ENCODE results near the gene SH3BP4.
"Not testable (repeated sequence)": the region's sequence is repeated elsewhere in the genome, so short reads cannot be mapped to it uniquely, and the experiment has no call there.

SH3BP4 gene

DNA sequence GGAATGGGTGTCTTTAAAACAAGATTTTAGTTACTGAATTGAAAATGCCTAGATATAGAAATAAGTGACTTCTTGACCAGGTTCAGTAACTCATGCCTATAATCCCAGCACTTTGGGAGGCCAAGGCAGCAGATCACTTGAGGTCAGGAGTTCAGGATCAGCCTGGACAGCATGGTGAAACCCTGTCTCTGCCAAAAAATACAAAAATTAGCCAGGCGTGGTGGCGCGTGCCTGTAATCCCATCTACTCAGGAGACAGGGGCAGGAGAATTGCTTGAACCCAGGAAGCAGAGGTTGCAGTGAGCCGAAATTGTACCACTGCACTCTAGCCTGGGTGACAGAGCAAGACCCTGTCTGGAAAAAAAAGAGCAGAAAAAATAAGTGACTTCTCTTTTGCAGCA is 68.3 kb downstream of the SH3BP4 start:
- not testable (repeated sequence) for DNase-seq (ENCODE audit: low read depth)

DNA sequence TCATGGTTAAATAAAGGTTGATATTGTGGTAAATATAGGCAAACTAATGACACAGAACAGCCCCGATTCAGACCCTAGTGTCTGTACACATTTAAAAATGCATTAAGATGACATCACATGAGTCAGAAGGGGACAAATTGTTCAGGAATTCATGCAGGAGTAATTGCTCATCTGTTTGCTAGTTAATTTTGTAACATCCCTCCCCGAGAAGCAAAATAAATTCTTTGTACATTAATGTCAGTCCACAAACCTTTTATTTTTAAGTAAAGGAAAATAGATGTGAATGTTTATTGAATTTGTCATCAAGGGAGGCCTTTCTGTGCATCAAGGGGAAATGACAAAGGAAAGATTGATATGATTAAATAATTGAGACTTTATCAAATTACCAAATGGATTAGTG is 69.9 kb downstream of the SH3BP4 start:
- DNase-seq (ENCODE audit: low read depth), result no peak

DNA sequence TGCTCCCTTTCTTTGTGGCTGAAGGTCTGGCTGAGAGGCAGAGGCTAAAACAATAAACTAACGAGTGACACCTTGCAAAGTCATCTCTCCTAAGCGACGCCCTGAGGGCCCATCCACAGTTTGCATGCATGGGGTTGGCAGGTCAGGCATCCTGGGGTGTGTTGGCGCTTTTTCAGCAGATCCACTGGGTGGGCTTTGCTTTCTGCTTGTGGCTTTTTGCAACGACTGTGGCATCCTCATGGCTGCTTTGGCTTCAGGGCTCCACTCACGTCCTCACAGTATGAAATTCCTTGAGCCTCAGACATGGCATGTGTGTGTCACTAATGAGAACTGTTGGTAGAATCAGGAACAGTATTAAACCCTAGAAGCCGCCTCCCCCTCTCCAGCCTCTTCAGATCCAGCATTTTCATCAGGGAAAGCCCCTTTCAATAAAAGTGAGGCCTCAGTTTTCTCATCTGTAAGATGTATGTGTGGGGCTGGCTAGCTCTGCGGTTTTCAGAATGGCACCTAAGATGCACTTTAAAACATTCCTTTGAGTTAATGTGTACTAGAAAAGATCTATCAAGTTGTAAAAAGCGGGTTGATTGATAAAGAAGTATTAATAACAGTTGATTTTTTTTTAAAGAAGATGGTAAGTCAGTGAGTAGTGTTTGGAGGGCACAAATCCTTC is 72.5 kb downstream of the SH3BP4 start:
- no peak for DNase-seq (ENCODE audit: low read depth)

DNA sequence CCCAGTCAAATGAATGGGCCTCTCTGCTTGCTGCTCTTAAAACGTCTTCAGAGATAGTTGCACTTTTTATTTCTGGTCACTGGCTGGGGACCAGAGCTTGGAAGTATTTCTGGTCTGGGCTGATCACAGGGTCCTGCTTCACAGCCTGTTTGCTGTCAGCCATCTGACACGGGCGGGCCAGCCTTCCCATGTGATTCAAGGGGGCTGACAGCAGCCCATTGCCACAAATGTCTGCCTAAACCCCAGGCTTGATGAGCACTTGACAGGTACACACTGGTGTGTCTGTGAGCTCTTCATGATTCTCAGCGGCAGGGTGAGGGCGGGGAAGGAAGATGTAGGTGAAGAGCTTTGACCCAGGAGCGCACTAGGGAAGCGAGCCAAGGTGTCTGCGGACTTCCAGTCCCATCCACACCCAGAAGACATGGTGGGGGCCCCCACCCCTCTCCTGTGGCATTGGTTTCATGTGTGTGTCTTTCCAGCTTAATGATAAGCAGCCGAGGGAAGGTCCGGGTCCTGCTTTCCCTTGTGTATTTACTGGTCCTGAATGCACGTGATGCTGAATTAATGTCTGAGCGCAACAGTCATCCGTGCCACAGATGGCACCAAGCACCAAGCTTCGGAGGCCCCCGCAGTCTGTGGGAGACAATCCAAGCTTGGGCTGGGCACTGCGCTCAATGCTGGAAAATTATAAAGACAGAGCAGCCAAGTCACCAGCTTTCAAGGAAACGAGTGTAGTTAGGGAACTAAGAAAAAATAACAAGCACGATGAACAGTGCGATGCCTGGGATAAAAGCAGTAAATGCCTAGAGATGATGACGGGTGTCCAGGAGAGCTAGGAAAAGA is 73.3 kb downstream of the SH3BP4 start:
- no peak for DNase-seq (ENCODE audit: low read depth)

DNA sequence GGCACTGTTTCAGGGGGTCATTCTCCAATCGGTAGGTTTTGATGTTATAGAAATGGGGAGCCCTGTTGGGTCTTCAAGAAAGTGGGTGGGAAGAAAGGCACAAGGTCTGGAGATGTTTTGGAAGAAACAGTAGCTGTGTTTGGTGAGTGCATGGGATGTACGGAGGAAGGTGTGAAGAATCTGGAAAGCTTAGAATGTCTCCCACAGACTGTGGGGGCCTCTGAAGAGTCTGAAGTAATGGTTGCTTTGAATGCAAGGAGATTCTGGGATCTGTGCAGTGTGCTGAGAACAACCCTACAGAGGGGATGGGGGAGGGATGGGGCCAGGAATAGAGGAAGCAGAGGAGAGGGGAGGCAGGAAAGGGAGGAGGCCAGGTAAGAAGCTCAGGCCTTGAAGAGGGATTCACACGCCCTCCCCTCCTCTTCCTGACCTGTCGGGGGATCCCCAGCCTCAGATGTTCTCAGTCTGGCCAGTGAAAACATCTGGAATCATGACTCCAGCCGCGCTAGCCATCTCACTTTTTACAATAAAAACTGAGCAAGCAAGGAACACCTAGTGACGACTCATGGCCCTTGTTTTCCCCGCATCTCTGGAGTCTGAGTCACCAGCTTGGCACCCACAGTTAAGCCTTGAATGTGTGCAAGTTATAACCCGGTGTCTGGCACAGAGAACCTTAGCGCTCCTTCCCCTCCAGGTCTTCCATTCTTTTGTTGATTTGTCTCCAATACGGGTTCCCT is 74.2 kb downstream of the SH3BP4 start:
- no peak for DNase-seq (ENCODE audit: low read depth)

DNA sequence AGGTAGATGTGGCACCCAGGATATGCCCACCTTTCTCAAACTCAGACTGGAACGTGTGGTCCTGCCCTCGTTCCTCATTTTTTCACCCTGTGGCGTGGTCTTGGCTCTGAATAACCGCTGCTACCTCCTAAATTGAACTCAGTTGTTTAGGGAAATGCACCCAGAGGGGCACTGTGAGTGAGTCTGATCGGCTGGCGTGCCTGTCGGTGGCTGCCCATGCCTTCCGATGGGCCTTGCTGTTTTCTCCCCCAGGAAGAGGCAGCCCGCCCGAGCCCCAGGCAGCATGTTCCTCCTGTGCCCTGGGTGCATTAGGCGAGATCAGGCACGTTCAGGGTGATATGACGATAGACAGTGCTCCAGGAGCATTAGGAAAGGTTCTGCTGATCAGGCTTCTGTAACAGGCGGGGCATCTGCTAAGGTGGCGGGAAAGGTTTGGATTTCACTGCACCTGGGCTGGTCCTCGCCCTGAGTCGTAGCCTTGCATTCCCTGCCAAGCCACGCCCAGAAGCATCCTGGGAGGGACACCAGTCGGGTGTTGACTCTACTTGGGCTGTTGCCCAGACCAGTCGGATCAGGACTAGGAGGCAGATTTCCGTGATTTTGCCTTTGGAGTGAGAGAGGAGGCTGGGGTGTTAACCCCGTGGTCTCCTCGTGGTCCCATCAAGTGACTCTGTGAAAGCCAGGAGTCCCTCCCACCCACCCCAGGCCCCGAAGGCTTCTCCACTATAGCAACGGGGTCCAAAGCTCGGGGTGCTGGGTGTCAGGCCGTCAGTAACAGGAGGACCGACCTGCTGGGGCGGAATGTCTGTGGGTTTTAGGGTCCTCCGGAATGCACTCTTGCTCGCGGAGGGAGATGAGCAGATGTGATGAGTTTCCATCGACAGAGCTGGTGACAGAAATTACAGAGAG is 75.1 kb downstream of the SH3BP4 start:
- DNase-seq (ENCODE audit: low read depth), result no peak

DNA sequence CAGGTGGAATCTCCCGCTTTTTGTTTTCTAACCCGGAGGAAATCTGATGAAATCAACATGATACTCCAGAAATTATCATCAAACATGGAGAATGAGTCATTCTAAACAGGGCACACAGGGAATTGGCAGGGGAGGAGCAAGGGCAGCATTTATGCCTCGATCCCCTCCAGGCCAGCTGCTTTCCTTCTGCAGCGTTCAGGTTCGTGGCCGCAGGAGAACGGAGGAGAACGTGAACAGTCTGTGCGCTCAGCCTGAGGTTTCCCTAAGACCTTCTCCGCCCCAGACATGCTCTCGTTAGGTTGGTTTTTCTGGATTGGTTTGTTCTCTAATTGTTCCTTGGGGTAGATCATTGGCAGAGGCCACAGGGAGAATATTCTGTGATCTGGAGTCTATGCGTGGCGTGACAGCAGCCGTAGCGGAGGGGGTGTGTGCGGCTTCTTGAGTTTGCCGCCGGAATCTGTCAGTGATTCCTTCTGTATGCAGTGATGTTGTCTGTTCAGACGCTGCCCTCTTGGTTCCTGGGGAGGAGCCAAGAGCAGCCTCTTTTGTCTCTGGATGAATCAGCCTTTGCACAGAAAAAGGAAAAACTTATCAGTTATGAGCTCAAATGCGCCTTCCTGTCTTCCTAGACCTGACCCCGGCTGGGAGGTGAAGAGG is 75.9 kb downstream of the SH3BP4 start:
- DNase-seq (ENCODE audit: low read depth), result no peak

DNA sequence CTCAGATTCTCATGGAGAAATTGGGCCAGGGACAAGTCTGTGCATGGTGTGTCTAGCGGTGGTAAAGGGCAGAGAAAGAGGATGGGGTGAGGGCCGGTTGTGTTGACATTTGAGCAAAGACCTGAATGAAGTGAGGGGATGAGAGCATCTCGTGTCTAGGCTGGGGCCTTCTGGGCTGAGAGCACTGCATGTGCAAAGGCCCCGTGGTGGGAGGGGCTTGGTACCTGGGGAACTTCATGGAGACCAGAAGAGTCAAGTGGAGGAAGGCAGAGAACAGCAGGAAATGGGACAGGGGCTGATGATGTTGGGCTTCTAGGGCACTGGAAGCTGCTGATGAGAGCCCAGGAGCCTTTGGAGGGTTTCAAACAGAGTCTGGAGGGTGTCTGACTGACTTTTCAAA is 76.8 kb downstream of the SH3BP4 start:
- no peak for DNase-seq (ENCODE audit: low read depth)

DNA sequence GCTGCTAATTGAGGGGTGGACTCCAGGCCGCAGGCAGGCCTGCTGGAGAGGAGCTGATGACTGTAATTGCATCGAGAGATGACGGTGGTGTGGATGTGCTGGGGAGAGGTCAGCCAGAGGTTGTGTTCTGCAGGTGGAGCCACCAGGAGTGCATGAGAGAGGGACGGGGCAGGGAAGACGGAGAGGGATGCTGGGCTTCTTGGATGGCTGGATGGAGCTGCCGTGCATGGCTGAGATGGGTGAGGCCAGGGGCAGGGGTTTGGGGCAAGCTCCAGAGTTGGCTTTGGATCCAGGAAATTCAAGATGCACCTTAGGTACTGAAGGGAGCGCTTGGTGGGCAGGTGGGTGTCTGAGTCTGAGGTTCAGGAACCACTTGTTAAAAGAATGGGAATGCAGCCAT is 77.2 kb downstream of the SH3BP4 start:
- no peak for DNase-seq (ENCODE audit: low read depth)

DNA sequence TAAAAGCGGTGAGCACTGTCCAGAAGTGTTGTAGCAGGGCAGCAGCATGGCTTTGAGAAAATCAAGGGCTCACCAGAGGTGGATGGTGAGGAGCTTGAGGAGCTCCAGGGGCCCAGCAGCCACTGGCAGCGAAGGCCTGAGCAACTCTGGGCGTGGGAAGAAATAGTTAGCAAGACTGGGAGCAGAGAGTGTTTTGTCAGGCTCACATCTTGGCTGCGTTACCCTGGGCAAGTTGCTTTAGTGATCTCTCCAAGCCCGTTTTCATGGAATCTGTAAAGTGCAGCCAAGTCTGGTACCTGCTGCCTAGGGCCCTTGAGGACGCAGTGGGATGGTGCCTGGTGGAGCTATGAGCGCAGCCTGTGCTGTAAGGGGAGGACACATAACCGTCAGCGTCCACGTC is 78.3 kb downstream of the SH3BP4 start:
- no peak for DNase-seq (ENCODE audit: low read depth)

DNA sequence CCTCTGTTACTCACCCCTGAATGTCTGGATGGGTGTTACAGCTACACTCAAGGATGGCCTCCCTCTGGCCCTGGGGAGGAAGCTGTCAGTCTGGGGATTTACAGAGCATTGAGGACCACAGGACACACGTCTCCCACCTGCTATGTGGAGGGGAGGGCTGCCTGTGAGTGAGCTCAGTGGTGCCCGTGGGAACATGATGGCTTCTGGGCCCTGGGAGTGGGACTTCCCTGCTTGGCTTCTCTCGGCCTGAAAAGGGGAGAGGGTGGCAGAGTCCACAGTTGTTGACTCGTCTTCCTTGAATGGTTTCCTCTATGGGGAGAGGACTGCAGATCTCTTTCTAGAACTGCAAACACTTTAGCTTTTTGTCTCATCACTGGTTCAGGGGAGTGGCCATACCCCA is 79.1 kb downstream of the SH3BP4 start:
- no peak for DNase-seq (ENCODE audit: low read depth)

DNA sequence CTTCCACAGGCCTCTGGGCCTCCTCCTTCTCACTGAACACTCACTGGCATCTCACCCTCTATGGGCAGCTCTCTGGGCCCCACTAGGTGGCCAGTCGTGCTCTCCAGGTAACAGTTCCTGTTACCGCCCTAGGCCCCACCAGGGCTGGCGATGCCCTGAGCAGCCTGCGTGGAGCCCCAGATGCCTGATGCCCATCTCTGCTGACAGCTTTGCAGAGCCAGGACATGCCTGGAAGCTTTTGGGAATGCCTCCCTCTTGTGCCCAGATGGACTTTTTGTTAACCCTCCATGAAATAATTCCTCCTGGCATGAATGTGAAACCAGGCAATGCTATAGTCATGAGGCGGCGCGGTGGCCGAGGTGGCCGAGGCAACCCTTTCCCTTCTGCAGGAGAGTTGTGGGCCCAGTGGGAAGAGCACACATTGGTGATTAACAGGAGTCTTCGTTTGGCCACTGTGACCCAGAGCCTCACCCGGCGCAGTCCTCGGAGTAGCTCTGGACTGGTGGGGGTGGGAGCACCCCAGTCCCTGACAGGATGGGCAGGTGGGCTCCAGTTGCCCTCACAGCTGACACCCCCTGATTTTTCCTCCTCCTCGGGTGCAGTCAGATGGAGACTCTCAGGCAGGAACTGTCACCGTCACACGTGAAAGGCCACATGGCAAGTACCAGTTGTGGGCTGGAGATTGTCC is 80.0 kb downstream of the SH3BP4 start:
- DNase-seq (ENCODE audit: low read depth), result no peak

DNA sequence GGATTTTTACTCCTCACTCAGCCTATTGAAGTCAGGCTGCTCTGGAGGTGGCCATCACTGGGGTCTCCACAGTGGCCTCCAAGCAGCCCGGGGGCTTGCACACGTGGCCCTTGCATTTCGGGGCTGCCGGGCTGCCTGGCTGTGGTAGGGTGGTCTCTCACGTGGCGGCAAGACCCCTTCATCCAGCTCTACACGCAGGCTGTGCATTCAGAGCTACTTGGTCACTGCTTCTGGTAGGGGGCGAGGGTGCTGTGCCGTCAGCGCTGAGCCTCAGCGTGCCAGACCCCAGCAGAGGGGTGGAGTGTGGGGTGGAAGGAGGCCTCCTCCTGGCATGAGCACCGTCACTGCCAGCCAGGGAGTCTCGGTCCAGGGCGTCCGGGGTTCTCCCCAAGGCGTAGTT is 80.6 kb downstream of the SH3BP4 start:
- DNase-seq (ENCODE audit: low read depth), result no peak

DNA sequence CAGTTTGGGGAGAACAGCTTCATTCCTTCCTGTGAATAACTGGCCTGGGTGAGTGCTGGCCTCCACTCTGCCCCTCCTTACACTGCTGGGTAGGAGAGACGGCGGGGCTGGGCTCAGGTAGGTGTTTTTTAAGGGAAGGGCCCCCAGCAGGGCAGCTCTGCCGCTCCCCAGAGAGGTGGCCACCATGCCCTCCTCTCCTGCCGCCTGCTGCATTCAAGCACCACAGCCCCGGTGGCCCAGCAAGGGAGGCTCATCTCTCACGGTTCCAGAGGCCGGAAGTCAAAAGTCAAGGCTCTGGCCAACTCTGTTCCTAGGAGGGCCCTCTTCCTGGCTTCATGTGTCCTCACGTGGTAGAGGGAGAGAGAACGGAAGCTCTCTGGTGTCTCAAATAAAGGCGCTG is 81.1 kb downstream of the SH3BP4 start:
- no peak for DNase-seq (ENCODE audit: low read depth)

DNA sequence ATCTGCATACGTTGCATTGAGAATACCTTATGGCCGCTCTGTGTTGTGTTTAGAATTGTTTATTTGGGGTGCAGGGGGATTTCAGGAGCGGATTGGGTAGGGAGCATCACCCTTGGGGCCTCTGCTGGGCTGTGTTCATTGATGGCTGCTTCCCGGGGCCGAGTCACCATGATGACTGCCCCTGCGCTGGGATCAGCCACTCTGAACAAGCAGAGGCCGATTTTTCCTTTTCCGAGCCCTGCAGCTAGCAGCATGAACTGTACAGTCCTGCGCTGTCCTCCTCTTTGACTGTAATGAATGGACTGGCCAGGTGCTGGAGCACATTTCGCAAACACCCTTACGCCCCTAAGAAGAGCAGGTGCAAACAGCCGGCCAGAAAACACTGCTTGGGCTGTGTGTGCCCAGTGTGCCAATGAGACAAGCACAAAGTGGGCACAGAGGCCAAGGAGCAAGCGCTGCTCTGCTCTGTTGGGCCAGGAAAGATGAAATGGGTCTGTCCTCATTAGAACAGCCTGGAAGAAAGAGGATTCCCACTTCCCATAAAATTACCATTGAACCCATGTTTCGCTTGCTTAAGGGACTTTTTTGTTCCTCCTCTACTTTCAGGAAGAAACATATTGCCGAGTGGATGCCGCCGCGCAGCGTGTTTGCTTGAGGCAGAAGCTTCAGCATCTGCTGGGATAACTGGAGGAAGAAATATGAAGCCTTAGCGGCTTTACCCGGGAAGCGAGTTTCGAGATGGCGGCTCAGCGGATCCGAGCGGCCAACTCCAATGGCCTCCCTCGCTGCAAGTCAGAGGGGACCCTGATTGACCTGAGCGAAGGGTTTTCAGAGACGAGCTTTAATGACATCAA is 82.7 kb downstream of the SH3BP4 start:
- no peak for DNase-seq (ENCODE audit: low read depth)

DNA sequence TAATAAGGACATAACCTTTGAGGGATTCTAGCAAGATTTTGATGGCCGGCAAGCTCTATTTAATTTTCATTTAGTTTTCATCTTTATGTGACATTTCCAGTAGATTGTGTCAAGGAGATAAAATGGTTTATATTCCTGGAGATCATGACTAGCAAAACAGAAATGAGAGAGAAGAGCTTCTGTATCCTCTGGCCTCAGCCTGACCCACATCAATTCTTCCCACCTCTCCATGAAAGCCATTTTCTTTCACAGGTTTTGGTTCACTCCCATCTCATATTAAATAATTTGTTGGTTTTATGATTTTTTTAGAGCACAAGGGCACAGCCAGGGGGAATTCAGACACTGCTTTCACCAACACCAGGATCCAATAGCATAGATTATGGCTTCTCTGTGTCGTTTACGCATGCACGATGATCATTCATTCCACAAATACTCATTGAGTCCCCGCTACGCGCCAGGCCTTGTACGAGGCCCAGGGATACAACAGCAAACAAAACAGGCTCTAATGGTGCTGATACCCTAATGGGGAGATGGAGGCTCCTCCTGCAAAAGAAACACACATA is 85.9 kb downstream of the SH3BP4 start:
- DNase-seq (ENCODE audit: low read depth), result no peak

DNA sequence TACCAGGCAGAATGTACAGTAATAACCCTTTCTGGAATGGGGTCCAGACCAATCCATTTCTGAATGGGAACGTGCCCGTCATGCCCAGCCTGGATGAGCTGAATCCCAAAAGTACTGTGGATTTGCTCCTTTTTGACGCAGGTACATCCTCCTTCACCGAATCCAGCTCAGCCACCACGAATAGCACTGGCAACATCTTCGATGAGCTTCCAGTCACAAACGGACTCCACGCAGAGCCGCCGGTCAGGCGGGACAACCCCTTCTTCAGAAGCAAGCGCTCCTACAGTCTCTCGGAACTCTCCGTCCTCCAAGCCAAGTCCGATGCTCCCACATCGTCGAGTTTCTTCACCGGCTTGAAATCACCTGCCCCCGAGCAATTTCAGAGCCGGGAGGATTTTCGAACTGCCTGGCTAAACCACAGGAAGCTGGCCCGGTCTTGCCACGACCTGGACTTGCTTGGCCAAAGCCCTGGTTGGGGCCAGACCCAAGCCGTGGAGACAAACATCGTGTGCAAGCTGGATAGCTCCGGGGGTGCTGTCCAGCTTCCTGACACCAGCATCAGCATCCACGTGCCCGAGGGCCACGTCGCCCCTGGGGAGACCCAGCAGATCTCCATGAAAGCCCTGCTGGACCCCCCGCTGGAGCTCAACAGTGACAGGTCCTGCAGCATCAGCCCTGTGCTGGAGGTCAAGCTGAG is 89.6 kb downstream of the SH3BP4 start:
- no peak for DNase-seq (ENCODE audit: low read depth)

DNA sequence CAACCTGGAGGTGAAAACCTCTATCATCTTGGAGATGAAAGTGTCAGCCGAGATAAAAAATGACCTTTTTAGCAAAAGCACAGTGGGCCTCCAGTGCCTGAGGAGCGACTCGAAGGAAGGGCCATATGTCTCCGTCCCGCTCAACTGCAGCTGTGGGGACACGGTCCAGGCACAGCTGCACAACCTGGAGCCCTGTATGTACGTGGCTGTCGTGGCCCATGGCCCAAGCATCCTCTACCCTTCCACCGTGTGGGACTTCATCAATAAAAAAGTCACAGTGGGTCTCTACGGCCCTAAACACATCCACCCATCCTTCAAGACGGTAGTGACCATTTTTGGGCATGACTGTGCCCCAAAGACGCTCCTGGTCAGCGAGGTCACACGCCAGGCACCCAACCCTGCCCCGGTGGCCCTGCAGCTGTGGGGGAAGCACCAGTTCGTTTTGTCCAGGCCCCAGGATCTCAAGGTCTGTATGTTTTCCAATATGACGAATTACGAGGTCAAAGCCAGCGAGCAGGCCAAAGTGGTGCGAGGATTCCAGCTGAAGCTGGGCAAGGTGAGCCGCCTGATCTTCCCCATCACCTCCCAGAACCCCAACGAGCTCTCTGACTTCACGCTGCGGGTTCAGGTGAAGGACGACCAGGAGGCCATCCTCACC is 90.2 kb downstream of the SH3BP4 start:
- DNase-seq (ENCODE audit: low read depth), result no peak
